ENCODE results near the gene GJC2. TPM values are rescaled to one million over a fixed set of nuclear protein-coding genes. Genes with fewer than 3 reads are reported as not detected.
A peak's percentile ranks its signal among the peaks of the same experiment; 100 is the strongest.

Gene GJC2
- total RNA-seq, 1 experiment from 2014 or later: 1.6 TPM

DNA sequence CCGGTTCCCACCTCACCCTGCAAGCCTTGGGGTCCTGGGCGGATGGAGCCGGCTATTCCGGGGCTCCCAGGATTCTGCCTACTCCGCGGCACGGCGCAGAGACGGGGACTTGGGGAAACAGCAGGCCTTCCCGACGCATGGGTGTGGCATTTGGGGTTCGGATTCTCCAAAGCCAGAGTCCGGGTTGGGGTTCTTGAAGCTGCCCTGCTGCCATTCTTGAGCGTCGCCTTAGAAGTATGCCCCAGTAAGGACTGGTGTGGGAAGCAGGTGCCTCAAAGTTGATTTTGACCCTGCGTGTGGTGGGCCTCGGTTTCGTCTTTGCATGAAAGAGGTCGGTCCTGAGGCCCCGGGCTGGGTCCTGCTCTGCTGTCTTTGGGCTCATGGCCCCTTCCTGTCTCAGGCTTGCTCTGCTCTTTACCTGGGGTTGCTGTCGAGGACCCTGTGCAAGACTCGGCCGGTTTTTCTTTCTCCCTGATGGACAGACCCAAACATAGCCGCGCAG is 9.0 kb upstream of the GJC2 start:
- TF ChIP-seq, protein P1, sequence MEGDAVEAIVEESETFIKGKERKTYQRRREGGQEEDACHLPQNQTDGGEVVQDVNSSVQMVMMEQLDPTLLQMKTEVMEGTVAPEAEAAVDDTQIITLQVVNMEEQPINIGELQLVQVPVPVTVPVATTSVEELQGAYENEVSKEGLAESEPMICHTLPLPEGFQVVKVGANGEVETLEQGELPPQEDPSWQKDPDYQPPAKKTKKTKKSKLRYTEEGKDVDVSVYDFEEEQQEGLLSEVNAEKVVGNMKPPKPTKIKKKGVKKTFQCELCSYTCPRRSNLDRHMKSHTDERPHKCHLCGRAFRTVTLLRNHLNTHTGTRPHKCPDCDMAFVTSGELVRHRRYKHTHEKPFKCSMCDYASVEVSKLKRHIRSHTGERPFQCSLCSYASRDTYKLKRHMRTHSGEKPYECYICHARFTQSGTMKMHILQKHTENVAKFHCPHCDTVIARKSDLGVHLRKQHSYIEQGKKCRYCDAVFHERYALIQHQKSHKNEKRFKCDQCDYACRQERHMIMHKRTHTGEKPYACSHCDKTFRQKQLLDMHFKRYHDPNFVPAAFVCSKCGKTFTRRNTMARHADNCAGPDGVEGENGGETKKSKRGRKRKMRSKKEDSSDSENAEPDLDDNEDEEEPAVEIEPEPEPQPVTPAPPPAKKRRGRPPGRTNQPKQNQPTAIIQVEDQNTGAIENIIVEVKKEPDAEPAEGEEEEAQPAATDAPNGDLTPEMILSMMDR (conservative IDR thresholded peaks at IDR 0.05): no peak
- Mint-ChIP-seq H3K4me3 (peak overlapping the region; percentile 81 to 91), H3K27ac (peak overlapping the region in 2 of 3 experiments; percentile 84 to 89; a peak in 3 of 7 replicates), H3K9me3 (no peaks in the 10 kb centered on the region), H3K4me1 (peaks cover 4 to 15% of the 10 kb centered on the region in 2 experiments), H3K36me3 (ENCODE audit: insufficient read depth in 1 of 3, low read depth in 3 of 3) (no peaks in the 10 kb centered on the region; a peak in 1 of 7 replicates), H3K27me3 (ENCODE audit: low read depth) (peaks cover 33% of the 10 kb centered on the region)
- Histone ChIP-seq H4K5ac (ENCODE audit: insufficient read length, low read depth, low read length) (no peak overlapping the region), H4K8ac (replicated peaks; ENCODE audit: insufficient read length, low read depth, low read length) (no peak overlapping the region), H3K9me3 (ENCODE audit: control insufficient read depth, low read depth, low read length) (no peaks in the 10 kb centered on the region), H4K91ac (ENCODE audit: insufficient read length, low read depth, low read length) (no peak overlapping the region), H3K18ac (ENCODE audit: insufficient read length, low read depth, low read length) (peak overlapping the region; percentile 74), H4K20me1 (ENCODE audit: control insufficient read depth, insufficient read depth, insufficient read length) (peaks cover 2% of the 10 kb centered on the region), H3K14ac (ENCODE audit: insufficient read depth, low read length) (peak overlapping the region; percentile 91), H2AK5ac (ENCODE audit: insufficient read length, low read length) (no peak overlapping the region), H2BK120ac (ENCODE audit: low read depth, low read length, poor library complexity, severe bottlenecking) (no peak overlapping the region), H2BK15ac (ENCODE audit: low read depth, low read length) (0 out of 2 replicates have a peak overlapping the region, but pooled peaks have one; percentile 10), H2BK5ac (ENCODE audit: insufficient read length, low read length) (no peak overlapping the region), H3K79me1 (ENCODE audit: insufficient read depth, low read depth, low read length, poor library complexity, severe bottlenecking) (peaks cover 8% of the 10 kb centered on the region), H3K4ac (ENCODE audit: low read depth, low read length) (no peak overlapping the region; the same call in 1 of the 2 replicates), H3K4me2 (ENCODE audit: insufficient read depth, insufficient read length, low read length) (peak overlapping the region; percentile 85), H2BK20ac (ENCODE audit: low read depth, low read length, poor library complexity, severe bottlenecking) (no peak overlapping the region), H3K23ac (ENCODE audit: insufficient read length, low read depth, low read length) (no peak overlapping the region), H2AFZ (ENCODE audit: low read length) (no peak overlapping the region), H2BK12ac (ENCODE audit: insufficient read length, low read depth, low read length) (no peak overlapping the region), H3T11ph (ENCODE audit: low read length) (no peak overlapping the region), H3K4me1 (ENCODE audit: insufficient read depth, low read length) (no peaks in the 10 kb centered on the region), H3K27me3 (ENCODE audit: insufficient read depth, low read length) (no peaks in the 10 kb centered on the region; the same call in 1 of the 2 replicates), H3K23me2 (ENCODE audit: insufficient read length, low read depth, low read length, poor library complexity, severe bottlenecking) (peaks cover 11% of the 10 kb centered on the region), H3K9ac (ENCODE audit: extremely low read depth, insufficient read length, low read length) (peak overlapping the region; percentile 85), H3K79me2 (ENCODE audit: insufficient read depth, low read length) (peaks cover 15% of the 10 kb centered on the region; the same call in 1 of the 2 replicates), H3K27ac (ENCODE audit: insufficient read length, low read depth, low read length) (no peak overlapping the region), H3K56ac (ENCODE audit: insufficient read length, low read depth, low read length) (no peak overlapping the region)
- WGBS (ENCODE audit: extremely low coverage, insufficient read length, low lambda C conversion rate): no CpG with 5 or more reads among the region's 25 CpGs
- no peak for DNase-seq

Measured in H9 (cell line).